HepG2 (cell line): Measurements from ENCODE around the gene TAGLN2. TPM values are rescaled to one million over a fixed set of nuclear protein-coding genes. Genes with fewer than 3 reads are reported as not detected.

Source experiments
- AHDC1 ChIP-seq: sonication (generic); formaldehyde crosslinking; IDR thresholded peaks from 2 replicates; pipeline ENCODE4 v1.5.1; 2020; ENCODE audit warnings: mild to moderate bottlenecking, missing genetic modification reagents, borderline replicate concordance
- ATM ChIP-seq: fragments of 450-650 bp; IDR thresholded peaks from 2 replicates; pipeline ENCODE4 v1.7.1; 2017; ENCODE audit warnings: mild to moderate bottlenecking, borderline replicate concordance
- CEBPZ ChIP-seq: IDR thresholded peaks from 2 replicates; pipeline ENCODE4 v1.6.1; 2012; ENCODE audit warnings: low read length, improper control_type of control experiment
- DMAP1 ChIP-seq: IDR thresholded peaks from 2 replicates; pipeline ENCODE4 v1.6.1; 2016
- DMTF1 ChIP-seq: sonication (generic); formaldehyde crosslinking; IDR thresholded peaks from 2 replicates; pipeline ENCODE4 v1.4.0; 2020; ENCODE audit warnings: mild to moderate bottlenecking, missing genetic modification reagents
- ELF1 ChIP-seq: sonication (generic); formaldehyde crosslinking; IDR thresholded peaks from 2 replicates; pipeline ENCODE4 v1.4.0; 2020; ENCODE audit warnings: missing genetic modification reagents
- GATA4 ChIP-seq: sonication (generic); IDR thresholded peaks from 2 replicates; pipeline ENCODE4 v1.6.1; 2016; ENCODE audit warnings: antibody characterized with exemption, low read depth, borderline replicate concordance
- HNRNPL ChIP-seq: fragments of 200-400 bp; formaldehyde crosslinking; IDR thresholded peaks from 2 replicates; pipeline ENCODE4 v1.6.1; 2017; ENCODE audit warnings: mild to moderate bottlenecking, low read depth, low read length
- HNRNPUL1 ChIP-seq: fragments of 200-400 bp; formaldehyde crosslinking; IDR thresholded peaks from 2 replicates; pipeline ENCODE4 v1.6.1; 2017; ENCODE audit warnings: low read depth, mild to moderate bottlenecking, low read length, moderate library complexity
- KDM3A ChIP-seq: IDR thresholded peaks from 2 replicates; pipeline ENCODE4 v1.6.1; 2018; ENCODE audit warnings: low read depth, missing compliant biosample characterization
- KLF11 ChIP-seq: IDR thresholded peaks from 2 replicates; pipeline ENCODE4 v1.6.1; 2016; ENCODE audit warnings: missing compliant biosample characterization
- MYC ChIP-seq: sonication (generic); formaldehyde crosslinking; IDR thresholded peaks from 2 replicates; pipeline ENCODE4 v1.9.0; 2021; ENCODE audit warnings: missing genetic modification reagents, borderline replicate concordance
- POLR2AphosphoS5 ChIP-seq: IDR thresholded peaks from 2 replicates; pipeline ENCODE4 v1.6.1; 2012; ENCODE audit warnings: low read depth, low read length
- SP140L ChIP-seq: sonication (generic); formaldehyde crosslinking; IDR thresholded peaks from 2 replicates; pipeline ENCODE4 v1.4.0; 2020; ENCODE audit warnings: missing genetic modification reagents, borderline replicate concordance
- STAG1 ChIP-seq: sonication (generic); formaldehyde crosslinking; IDR thresholded peaks from 2 replicates; pipeline ENCODE4 v1.4.0; 2020; ENCODE audit warnings: missing genetic modification reagents
- TAF1 ChIP-seq: sonication (generic); formaldehyde crosslinking; IDR thresholded peaks from 2 replicates; pipeline ENCODE4 v1.4.0; 2020; ENCODE audit warnings: missing genetic modification reagents
- TP53 ChIP-seq: sonication (generic); formaldehyde crosslinking; conservative IDR thresholded peaks from 2 replicates; pipeline ENCODE4 v1.4.0; 2020; ENCODE audit warnings: missing genetic modification reagents
- ZFAT ChIP-seq: sonication (generic); formaldehyde crosslinking; conservative IDR thresholded peaks from 2 replicates; pipeline ENCODE4 v1.8.1; 2023; ENCODE audit warnings: missing genetic modification reagents, inconsistent platforms
- ZNF275 ChIP-seq: sonication (generic); formaldehyde crosslinking; IDR thresholded peaks from 2 replicates; pipeline ENCODE4 v1.8.0; 2022; ENCODE audit warnings: missing genetic modification reagents, mild to moderate bottlenecking, inconsistent platforms, borderline replicate concordance
- ZNF296 ChIP-seq: sonication (generic); formaldehyde crosslinking; conservative IDR thresholded peaks from 2 replicates; pipeline ENCODE4 v1.5.0; 2020; ENCODE audit warnings: mild to moderate bottlenecking, missing genetic modification reagents
- polyA plus RNA-seq, 8 experiments: library from polyadenylated mRNA; depleted of rRNA in 3 of 8; stranded (reverse) in 7 of 8; unstranded in 1 of 8; fragments of >200 nt; fragmentation: Illumina TruSeq in 4 of 8; extraction: Trizol in 4 of 8; gene quantifications; 2 replicates each; pipeline versions ENCODE4 v1.2.1 to v1.2.3, GENCODE V29; 2011 to 2016; ENCODE audit warnings: low read depth in 4 of 8, missing spikeins in 1 of 8, mixed read lengths in 1 of 8; ENCODE audit not compliant: insufficient read depth in 1 of 8
- total RNA-seq, 5 experiments: library from RNA; depleted of rRNA; stranded (reverse); fragments of >200 nt; fragmentation: Illumina TruSeq; extraction: Trizol; gene quantifications; 2 replicates each; pipeline ENCODE4 v1.2.3, GENCODE V29; 2016; ENCODE audit warnings: low read depth in 1 of 5

TAGLN2 gene
- total and polyA plus RNA-seq, 2 of the 13 experiments (the other 11 are each of a cell fraction or from before 2014, with no cell fraction given) = 6.7 to 17.2 TPM

GRCh38 chr1:159970932-159971342 lies 45.6 kb upstream of the TAGLN2 start (continued):
- TF ChIP-seq SP140L (no peak), ZFAT (no peak), GATA4 (no peak; the same call in 1 of the 2 replicates), KDM3A (CRISPR knock-in tag) (no peak), MYC (CRISPR knock-in tag) (peak; percentile 45; the same call in 1 of the 2 replicates), ATM (no peak), AHDC1 (CRISPR knock-in tag) (peak; percentile 68; the same call in 1 of the 2 replicates), ZNF296 (CRISPR knock-in tag) (no peak), TP53 (CRISPR knock-in tag) (no peak), HNRNPL (no peak), CEBPZ (no peak), KLF11 (no peak), DMTF1 (CRISPR knock-in tag) (no peak), STAG1 (CRISPR knock-in tag) (no peak), ELF1 (CRISPR knock-in tag) (peak; percentile 45; the same call in 1 of the 2 replicates), DMAP1 (peak; percentile 50; the same call in 1 of the 2 replicates), HNRNPUL1 (no peak), TAF1 (no peak), ZNF275 (CRISPR knock-in tag) (no peak), POLR2AphosphoS5 (no peak)
